Natural killer cell treated with Interleukin-12 subunit alpha and Interleukin-12 subunit beta and Interleukin-15 and Interleukin-18, amount 100 ng/mL, for 72 hours (primary cell): Measurements from ENCODE around the gene SUMF2. TPM values are rescaled to one million over a fixed set of nuclear protein-coding genes. Genes with fewer than 3 reads are reported as not detected.
A peak's percentile ranks its signal among the peaks of the same experiment; 100 is the strongest.
"Not testable (repeated sequence)": the region's sequence is repeated elsewhere in the genome, so short reads cannot be mapped to it uniquely, and the experiment has no call there.

Experiments used
- ATAC-seq, 2 donors: fragments of 150-1000 bp; cut with Tn5 transposase in 1 of 2; sonication (Bioruptor Pico), chemical (Tn5 transposase) in 1 of 2; 2 replicates each; pipeline ENCODE4 v1.10.0; 2021
- DNase-seq: peaks from one replicate; pipeline ENCODE4 v3.0.0; 2022; ENCODE audit warnings: low spot score
- H3K27ac Mint-ChIP-seq, 2 donors: 1 replicate in 1 of 2; 2 replicates in 1 of 2; pipeline ENCODE4 v1.8.0; 2022; ENCODE audit warnings: mixed read lengths in 2 of 2, mild to moderate bottlenecking in 1 of 2, moderate library complexity in 1 of 2
- H3K27me3 Mint-ChIP-seq, 2 donors: 1 replicate in 1 of 2; 2 replicates in 1 of 2; pipeline ENCODE4 v1.8.0; 2022; ENCODE audit warnings: mixed read lengths in 2 of 2
- H3K36me3 Mint-ChIP-seq: one replicate; pipeline ENCODE4 v1.8.0; 2022; ENCODE audit warnings: mixed read lengths
- H3K4me1 Mint-ChIP-seq, 2 donors: 1 replicate in 1 of 2; 2 replicates in 1 of 2; pipeline ENCODE4 v1.8.0; 2022; ENCODE audit warnings: low read depth in 2 of 2, mixed read lengths in 2 of 2, mild to moderate bottlenecking in 1 of 2
- H3K4me3 Mint-ChIP-seq: one replicate; pipeline ENCODE4 v1.8.0; 2022; ENCODE audit warnings: mixed read lengths
- H3K9me3 Mint-ChIP-seq: 2 replicates; pipeline ENCODE4 v1.8.0; 2022; ENCODE audit warnings: mixed read lengths
- total RNA-seq, 2 donors: library from RNA; stranded (reverse); gene quantifications; one replicate each; pipeline ENCODE4 v1.2.3, GENCODE V29; 2022

SUMF2 gene
- total RNA-seq, 2 donors from 2014 or later, result 101 to 117 TPM

- DNase-seq, H3K4me1 Mint-ChIP-seq, H3K4me3 Mint-ChIP-seq, H3K9me3 Mint-ChIP-seq, H3K27me3 Mint-ChIP-seq, ATAC-seq, H3K36me3 Mint-ChIP-seq, H3K27ac Mint-ChIP-seq: not testable (repeated sequence)
Measured at GRCh38 chr7:56047446-56048116, 16.5 kb upstream of the SUMF2 start.

- Mint-ChIP-seq H3K4me1 (peaks cover 7 to 8% of the 10 kb centered on the region in 2 donors), H3K36me3 (peaks cover 4% of the 10 kb centered on the region), H3K27ac (no peak overlapping the region), H3K4me3 (no peak overlapping the region), H3K9me3 (no peaks in the 10 kb centered on the region), H3K27me3 (no peaks in the 10 kb centered on the region)
- no peak for DNase-seq
- no peak for ATAC-seq
Measured at GRCh38 chr7:56048245-56048644, 15.8 kb upstream of the SUMF2 start.

GRCh38 chr7:56048763-56049162 lies 15.3 kb upstream of the SUMF2 start:
- H3K9me3 Mint-ChIP-seq, H3K27ac Mint-ChIP-seq, H3K27me3 Mint-ChIP-seq, H3K4me3 Mint-ChIP-seq, DNase-seq, ATAC-seq, H3K36me3 Mint-ChIP-seq: not testable (repeated sequence)
- peaks cover 9 to 13% of the 10 kb centered on the region in 2 donors for H3K4me1 Mint-ChIP-seq

- peak overlapping the region; percentile 74 to 87 for H3K27ac Mint-ChIP-seq
- DNase-seq, result no peak
- peak overlapping the region; percentile 89 for H3K4me3 Mint-ChIP-seq
- no peaks in the 10 kb centered on the region for H3K9me3 Mint-ChIP-seq
- peaks cover 15 to 31% of the 10 kb centered on the region in 2 donors for H3K4me1 Mint-ChIP-seq
- ATAC-seq, result no peak
- no peaks in the 10 kb centered on the region for H3K27me3 Mint-ChIP-seq
- H3K36me3 Mint-ChIP-seq, result peaks cover 27% of the 10 kb centered on the region
Measured at GRCh38 chr7:56051053-56051338, 13.1 kb upstream of the SUMF2 start.

GRCh38 chr7:56051339-56052191 lies 12.5 kb upstream of the SUMF2 start, which contains the start of the genes CCT6A and PSPH:
Gene CCT6A (plus strand): TSS chr7:56051765. CDS start chr7:56051849, 84 bp downstream.
Gene PSPH (minus strand): TSS chr7:56051444. CDS start chr7:56021212, 30,232 bp downstream.
- Mint-ChIP-seq H3K27me3 (no peaks in the 10 kb centered on the region), H3K9me3 (no peaks in the 10 kb centered on the region), H3K36me3 (peaks cover 27% of the 10 kb centered on the region), H3K4me3 (peak within 1 kb of the TSS; percentile 89), H3K27ac (peak within 1 kb of the TSS; percentile 74 to 87), H3K4me1 (peaks cover 17 to 31% of the 10 kb centered on the region in 2 donors)
- DNase-seq (peak; percentile 95), ATAC-seq (peak; percentile 98 to 99)

- Mint-ChIP-seq H3K27ac (peak overlapping the region; percentile 74 to 87), H3K36me3 (peaks cover 38% of the 10 kb centered on the region), H3K4me1 (peaks cover 20 to 35% of the 10 kb centered on the region in 2 donors), H3K9me3 (no peaks in the 10 kb centered on the region), H3K27me3 (no peaks in the 10 kb centered on the region), H3K4me3 (peak overlapping the region; percentile 89)
- ATAC-seq (no peak), DNase-seq (no peak)
Measured at GRCh38 chr7:56053379-56053778, 10.7 kb upstream of the SUMF2 start.

- no peaks in the 10 kb centered on the region for H3K9me3 Mint-ChIP-seq
- H3K27ac Mint-ChIP-seq, result peak overlapping the region; percentile 74 to 87
- peaks cover 40% of the 10 kb centered on the region for H3K36me3 Mint-ChIP-seq
- H3K4me3 Mint-ChIP-seq, result peak overlapping the region; percentile 89
- peaks cover 20 to 35% of the 10 kb centered on the region in 2 donors for H3K4me1 Mint-ChIP-seq
- H3K27me3 Mint-ChIP-seq, result no peaks in the 10 kb centered on the region
- ATAC-seq (no peak), DNase-seq (no peak)
Measured at GRCh38 chr7:56053993-56054392, 10.1 kb upstream of the SUMF2 start.

GRCh38 chr7:56062382-56062781 lies 1.7 kb upstream of the SUMF2 start:
- ATAC-seq (no peak), DNase-seq (no peak)
- Mint-ChIP-seq H3K9me3 (no peaks in the 10 kb centered on the region), H3K4me3 (peak overlapping the region; percentile 91), H3K27ac (peak overlapping the region; percentile 92 to 98), H3K27me3 (no peaks in the 10 kb centered on the region), H3K4me1 (peaks cover 27 to 30% of the 10 kb centered on the region in 2 donors), H3K36me3 (peaks cover 41% of the 10 kb centered on the region)

- ATAC-seq (no peak), DNase-seq (no peak)
- Mint-ChIP-seq H3K4me3 (peak overlapping the region; percentile 91), H3K36me3 (peaks cover 33% of the 10 kb centered on the region), H3K9me3 (no peaks in the 10 kb centered on the region), H3K4me1 (peaks cover 25 to 27% of the 10 kb centered on the region in 2 donors), H3K27me3 (no peaks in the 10 kb centered on the region), H3K27ac (peak overlapping the region; percentile 92 to 98)
Measured at GRCh38 chr7:56063500-56063881, 595 bp upstream of the SUMF2 start.

GRCh38 chr7:56066376-56066775 lies 2.3 kb downstream of the SUMF2 start:
- H3K4me3 Mint-ChIP-seq, H3K9me3 Mint-ChIP-seq, H3K27ac Mint-ChIP-seq, DNase-seq, ATAC-seq, H3K27me3 Mint-ChIP-seq: not testable (repeated sequence)
- peaks cover 32% of the 10 kb centered on the region for H3K36me3 Mint-ChIP-seq
- H3K4me1 Mint-ChIP-seq, result peaks cover 25 to 29% of the 10 kb centered on the region in 2 donors

GRCh38 chr7:56074371-56074791 lies 10.3 kb downstream of the SUMF2 start:
- Mint-ChIP-seq H3K36me3 (peaks cover 10% of the 10 kb centered on the region), H3K4me3 (no peak overlapping the region), H3K9me3 (no peaks in the 10 kb centered on the region), H3K27ac (peak overlapping the region in 1 of 2 donors; percentile 6), H3K27me3 (no peaks in the 10 kb centered on the region), H3K4me1 (peaks cover 6 to 8% of the 10 kb centered on the region in 2 donors)
- DNase-seq (peak; percentile 83), ATAC-seq (peak; percentile 84 to 90)

- ATAC-seq, result no peak
- H3K9me3 Mint-ChIP-seq, result no peaks in the 10 kb centered on the region
- H3K4me1 Mint-ChIP-seq, result peaks cover 6 to 10% of the 10 kb centered on the region in 2 donors
- no peak overlapping the region for H3K4me3 Mint-ChIP-seq
- no peaks in the 10 kb centered on the region for H3K27me3 Mint-ChIP-seq
- peaks cover 5% of the 10 kb centered on the region for H3K36me3 Mint-ChIP-seq
- no peak for DNase-seq
- no peak overlapping the region for H3K27ac Mint-ChIP-seq
Measured at GRCh38 chr7:56077681-56078080, 13.6 kb downstream of the SUMF2 start.

- Mint-ChIP-seq H3K9me3 (no peaks in the 10 kb centered on the region), H3K4me3 (no peak overlapping the region), H3K36me3 (peaks cover 5% of the 10 kb centered on the region), H3K27ac (no peak overlapping the region), H3K27me3 (no peaks in the 10 kb centered on the region), H3K4me1 (peaks cover 6 to 10% of the 10 kb centered on the region in 2 donors)
- ATAC-seq (no peak), DNase-seq (no peak)
Measured at GRCh38 chr7:56078196-56078595, 14.1 kb downstream of the SUMF2 start.
